ENCODE results near the gene ANKRD30BL. TPM values are rescaled to one million over a fixed set of nuclear protein-coding genes. Genes with fewer than 3 reads are reported as not detected.
"Not testable (repeated sequence)": the region's sequence is repeated elsewhere in the genome, so short reads cannot be mapped to it uniquely, and the experiment has no call there.

Gene ANKRD30BL, protein sequence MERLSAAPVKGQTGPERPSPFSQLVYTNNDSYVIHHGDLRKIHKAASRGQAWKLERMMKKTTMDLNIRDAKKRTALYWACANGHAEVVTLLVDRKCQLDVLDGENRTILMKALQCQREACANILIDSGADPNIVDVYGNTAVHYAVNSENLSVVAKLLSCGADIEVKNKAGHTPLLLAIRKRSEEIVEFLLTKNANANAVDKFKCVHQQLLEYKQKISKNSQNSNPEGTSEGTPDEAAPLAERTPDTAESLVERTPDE
- total RNA-seq, result not detected
- polyA plus RNA-seq, result not detected

DNA sequence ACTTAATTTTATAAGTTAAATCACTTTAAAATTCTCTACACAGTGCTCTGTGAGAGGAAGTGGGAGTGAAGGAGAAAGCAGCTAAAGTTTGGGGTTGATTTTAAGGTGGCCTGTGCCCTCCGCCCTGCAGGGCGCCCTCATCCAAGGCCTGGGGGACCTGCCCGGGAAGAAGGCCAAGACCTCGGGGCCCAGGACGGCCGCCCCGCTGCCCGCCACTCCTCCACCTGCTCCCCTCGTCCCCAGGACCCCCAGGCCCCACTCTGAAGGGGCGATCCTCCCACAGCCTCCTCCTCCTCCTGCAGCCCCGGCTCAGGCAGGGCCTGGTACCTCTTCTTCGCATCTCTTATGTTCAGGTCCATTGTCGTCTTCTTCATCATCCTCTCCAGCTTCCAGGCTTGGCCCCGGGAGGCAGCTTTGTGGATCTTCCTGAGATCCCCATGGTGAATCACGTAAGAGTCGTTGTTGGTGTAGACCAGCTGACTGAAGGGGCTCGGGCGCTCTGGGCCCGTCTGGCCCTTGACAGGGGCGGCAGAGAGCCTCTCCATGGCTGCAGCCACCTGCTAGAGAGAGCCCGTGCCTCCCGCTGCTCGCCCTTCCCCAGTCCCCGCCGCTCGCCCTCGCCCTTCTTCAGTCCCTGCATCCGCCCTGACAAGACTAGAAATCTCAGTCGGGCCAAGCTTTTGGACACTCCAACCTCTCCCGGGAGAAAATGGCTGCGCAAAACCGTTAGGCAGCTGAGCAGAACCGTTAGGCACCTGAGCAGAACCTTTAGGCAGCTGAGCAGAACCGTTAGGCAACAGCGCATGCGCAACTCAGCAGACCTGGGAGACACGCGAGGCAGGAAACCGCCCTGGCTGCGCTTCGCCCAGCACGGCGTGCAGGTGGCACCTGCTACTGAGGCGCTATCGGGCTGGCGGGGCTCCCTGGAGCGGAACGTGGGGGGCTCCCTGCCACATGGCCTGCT is at the start of gene ANKRD30BL:
ANKRD30BL (minus strand) TSS at position 792 of the 964 bp plus-strand sequence; CDS start at position 545, 247 bp downstream.
- H3K36me3 Mint-ChIP-seq; H3K27ac ChIP-seq (ENCODE audit: low read depth, low read length); H3K4me1 ChIP-seq (ENCODE audit: insufficient read depth, low read length); H3K27ac Mint-ChIP-seq; H3K27me3 Mint-ChIP-seq; H3K4me3 ChIP-seq (ENCODE audit: low read length); H3K4me1 Mint-ChIP-seq; H3K9me3 Mint-ChIP-seq; CTCF ChIA-PET; POLR2A ChIA-PET; H3K27me3 ChIP-seq (ENCODE audit: insufficient read depth, low read length, poor library complexity, severe bottlenecking); H3K9me3 ChIP-seq (ENCODE audit: low read length); DNase-seq; H3K36me3 ChIP-seq (ENCODE audit: insufficient read depth, low read length): not testable (repeated sequence)
- H3K4me3 Mint-ChIP-seq, result peak within 1 kb of the TSS in 1 of 7 donors; percentile 54

DNA sequence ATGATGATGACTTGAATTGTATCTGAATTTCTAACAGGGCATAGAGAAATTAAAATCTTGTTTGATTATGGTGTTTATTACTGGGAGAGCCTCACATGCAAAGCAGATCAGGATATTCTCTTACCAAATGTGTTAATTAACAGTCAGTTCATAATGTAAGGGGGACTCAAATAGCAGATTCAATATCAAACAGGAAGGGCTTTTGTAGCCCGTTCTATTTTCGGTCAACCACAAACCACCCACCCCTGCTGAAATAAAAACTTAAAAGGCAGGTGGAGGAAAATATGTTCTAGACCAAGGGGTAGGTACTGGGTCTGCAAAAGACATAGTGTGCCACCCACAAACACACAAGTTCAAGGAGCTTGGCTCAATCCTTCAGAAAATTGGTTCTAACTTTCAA is 41.1 kb upstream of the ANKRD30BL start:
- DNase-seq; H3K27me3 ChIP-seq (ENCODE audit: insufficient read depth, low read length, poor library complexity, severe bottlenecking); H3K9me3 ChIP-seq (ENCODE audit: low read length); H3K27me3 Mint-ChIP-seq; H3K4me1 ChIP-seq (ENCODE audit: insufficient read depth, low read length); H3K4me3 ChIP-seq (ENCODE audit: low read length); H3K4me1 Mint-ChIP-seq; CTCF ChIA-PET; H3K36me3 Mint-ChIP-seq; H3K27ac Mint-ChIP-seq; H3K4me3 Mint-ChIP-seq; H3K36me3 ChIP-seq (ENCODE audit: insufficient read depth, low read length); H3K27ac ChIP-seq (ENCODE audit: low read depth, low read length); H3K9me3 Mint-ChIP-seq; POLR2A ChIA-PET: not testable (repeated sequence)

DNA sequence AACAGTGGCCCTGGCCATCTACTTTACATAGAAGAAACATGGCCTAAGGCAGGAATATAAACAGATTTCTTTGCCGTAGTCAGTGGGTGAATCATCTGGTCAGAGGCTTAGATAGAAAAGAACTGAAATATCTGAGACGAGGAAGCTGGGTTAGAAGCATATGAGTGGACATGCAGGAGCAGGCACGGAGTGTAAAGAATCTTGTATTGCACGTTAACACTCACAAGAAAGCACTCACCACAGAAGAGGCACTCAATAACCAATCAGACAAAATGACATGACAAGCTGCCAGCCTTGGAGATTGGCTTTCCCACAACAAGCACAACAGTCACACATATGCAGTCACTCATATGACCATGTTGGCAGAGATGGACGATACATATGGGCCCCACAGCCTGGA is 31.1 kb upstream of the ANKRD30BL start:
- H3K4me3 Mint-ChIP-seq; H3K27ac Mint-ChIP-seq; H3K4me1 Mint-ChIP-seq; CTCF ChIA-PET; H3K27me3 Mint-ChIP-seq; POLR2A ChIA-PET; H3K4me1 ChIP-seq (ENCODE audit: insufficient read depth, low read length); H3K9me3 Mint-ChIP-seq; H3K27ac ChIP-seq (ENCODE audit: low read depth, low read length); H3K9me3 ChIP-seq (ENCODE audit: low read length); DNase-seq; H3K27me3 ChIP-seq (ENCODE audit: insufficient read depth, low read length, poor library complexity, severe bottlenecking); H3K36me3 ChIP-seq (ENCODE audit: insufficient read depth, low read length); H3K36me3 Mint-ChIP-seq; H3K4me3 ChIP-seq (ENCODE audit: low read length): not testable (repeated sequence)

DNA sequence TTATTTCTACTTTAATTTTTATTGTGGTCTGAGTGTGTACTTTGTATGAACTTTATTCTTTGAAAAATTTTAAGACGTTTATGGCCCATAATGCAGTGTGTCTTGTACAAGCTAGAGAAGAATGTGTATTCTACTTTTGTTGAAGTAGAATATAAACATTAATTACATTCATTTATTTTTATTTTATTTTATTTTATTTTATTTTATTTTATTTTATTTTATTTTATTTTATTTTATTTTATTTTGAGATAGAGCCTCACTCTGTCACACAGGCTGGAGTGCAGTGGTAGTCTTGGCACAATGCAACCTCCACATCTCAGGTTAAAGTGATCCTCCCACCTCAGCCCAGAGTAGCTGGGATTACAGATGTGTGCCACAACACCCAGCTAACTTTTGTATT is 5.3 kb upstream of the ANKRD30BL start:
- H3K27me3 ChIP-seq (ENCODE audit: insufficient read depth, low read length, poor library complexity, severe bottlenecking); H3K9me3 ChIP-seq (ENCODE audit: low read length); H3K4me1 Mint-ChIP-seq; H3K9me3 Mint-ChIP-seq; H3K27ac ChIP-seq (ENCODE audit: low read depth, low read length); H3K4me3 ChIP-seq (ENCODE audit: low read length); H3K36me3 ChIP-seq (ENCODE audit: insufficient read depth, low read length); DNase-seq; H3K4me1 ChIP-seq (ENCODE audit: insufficient read depth, low read length); H3K4me3 Mint-ChIP-seq; POLR2A ChIA-PET; H3K27ac Mint-ChIP-seq; H3K36me3 Mint-ChIP-seq; CTCF ChIA-PET; H3K27me3 Mint-ChIP-seq: not testable (repeated sequence)

DNA sequence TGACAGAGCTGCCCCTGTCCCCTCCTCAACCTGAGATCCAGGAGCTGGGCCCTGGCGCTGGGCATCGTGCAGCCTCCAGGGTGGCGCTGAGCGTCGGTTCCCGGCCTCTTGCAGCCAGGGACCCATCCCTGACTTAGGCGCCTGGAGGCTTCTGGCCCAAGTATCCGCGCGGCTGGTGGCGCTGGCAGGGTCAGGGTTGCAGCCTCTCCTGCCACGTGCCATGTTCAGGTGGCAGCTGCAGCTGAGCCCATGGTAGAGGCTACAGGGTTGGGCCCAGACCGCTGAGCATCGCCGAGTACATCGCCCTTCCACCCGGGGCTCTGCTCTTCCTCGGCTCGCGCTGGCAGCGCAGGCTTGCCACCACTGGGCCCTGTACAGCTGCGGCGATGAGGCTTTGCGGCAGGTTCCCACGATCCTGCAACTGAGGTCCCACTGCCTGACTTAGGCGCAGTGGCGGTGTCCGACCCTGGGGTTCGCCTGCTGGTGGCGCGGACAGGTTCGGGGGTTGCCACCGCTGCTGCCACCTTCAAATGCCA is 441 bp upstream of the ANKRD30BL start:
- H3K27me3 ChIP-seq (ENCODE audit: insufficient read depth, low read length, poor library complexity, severe bottlenecking); H3K27ac Mint-ChIP-seq; H3K27me3 Mint-ChIP-seq; CTCF ChIA-PET; DNase-seq; H3K27ac ChIP-seq (ENCODE audit: low read depth, low read length); POLR2A ChIA-PET; H3K4me1 ChIP-seq (ENCODE audit: insufficient read depth, low read length); H3K36me3 ChIP-seq (ENCODE audit: insufficient read depth, low read length); H3K4me1 Mint-ChIP-seq; H3K9me3 Mint-ChIP-seq; H3K9me3 ChIP-seq (ENCODE audit: low read length); H3K4me3 Mint-ChIP-seq; H3K36me3 Mint-ChIP-seq; H3K4me3 ChIP-seq (ENCODE audit: low read length): not testable (repeated sequence)

DNA sequence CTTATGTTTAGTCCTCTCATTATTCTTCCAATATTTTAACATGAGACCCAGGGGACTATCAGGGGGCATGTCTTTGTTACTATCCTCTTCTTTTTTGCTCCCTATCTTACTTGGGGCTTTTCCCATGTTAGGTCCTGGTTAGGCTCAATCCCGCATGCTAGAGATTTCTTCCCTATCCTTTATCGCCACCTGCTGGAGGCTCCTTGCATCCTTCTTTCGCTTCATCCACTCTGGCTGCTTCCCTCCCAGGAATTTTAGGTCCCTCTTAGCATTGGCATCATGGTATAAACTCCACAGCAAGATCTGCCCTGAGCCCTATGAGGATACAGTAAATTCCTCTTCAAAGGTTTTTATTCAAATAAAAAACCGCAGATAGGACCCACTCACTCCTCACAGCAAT is 15.0 kb downstream of the ANKRD30BL start:
- DNase-seq; H3K4me1 Mint-ChIP-seq; H3K27me3 ChIP-seq (ENCODE audit: insufficient read depth, low read length, poor library complexity, severe bottlenecking); H3K27ac ChIP-seq (ENCODE audit: low read depth, low read length); H3K27ac Mint-ChIP-seq; H3K36me3 ChIP-seq (ENCODE audit: insufficient read depth, low read length); H3K4me3 Mint-ChIP-seq; H3K4me1 ChIP-seq (ENCODE audit: insufficient read depth, low read length); H3K9me3 Mint-ChIP-seq; H3K36me3 Mint-ChIP-seq; H3K4me3 ChIP-seq (ENCODE audit: low read length); CTCF ChIA-PET; H3K27me3 Mint-ChIP-seq; POLR2A ChIA-PET; H3K9me3 ChIP-seq (ENCODE audit: low read length): not testable (repeated sequence)

Data from CD8-positive, alpha-beta memory T cell (primary cell).